ENCODE results near the gene COA1.

DNA sequence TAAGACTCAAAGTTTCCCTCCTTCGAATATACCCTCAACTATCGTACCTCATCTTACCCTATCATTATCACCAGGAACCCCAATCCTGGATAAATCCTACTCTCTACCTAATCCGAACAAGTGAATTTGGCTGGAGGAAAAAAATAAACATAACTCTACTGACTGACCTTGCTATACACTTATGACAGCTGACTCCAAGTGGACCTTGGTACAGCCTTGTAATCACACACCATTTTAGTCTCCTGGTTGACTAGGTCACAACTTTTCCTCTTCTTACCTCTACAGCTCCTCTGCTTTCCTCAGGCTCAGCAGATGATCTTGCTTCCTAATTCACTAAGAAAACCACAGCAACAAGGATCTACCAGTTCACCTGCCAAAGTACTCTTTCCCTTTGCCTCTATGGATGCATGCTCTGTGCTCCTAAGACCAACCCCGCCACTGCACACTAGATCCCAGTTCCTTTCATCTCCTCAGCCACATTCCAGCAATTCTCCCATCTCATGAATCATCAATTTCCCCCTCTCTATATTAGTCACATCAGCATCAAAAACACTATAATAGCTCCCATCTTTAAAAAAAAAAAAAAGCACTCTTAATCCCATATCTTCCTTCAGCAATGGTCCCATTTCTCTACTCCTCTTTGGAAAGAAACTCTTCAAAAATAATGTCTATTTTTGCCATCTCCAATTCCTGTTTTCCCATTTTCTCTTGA, 35.5 kb downstream of the COA1 start:
- TF ChIP-seq, protein P1, sequence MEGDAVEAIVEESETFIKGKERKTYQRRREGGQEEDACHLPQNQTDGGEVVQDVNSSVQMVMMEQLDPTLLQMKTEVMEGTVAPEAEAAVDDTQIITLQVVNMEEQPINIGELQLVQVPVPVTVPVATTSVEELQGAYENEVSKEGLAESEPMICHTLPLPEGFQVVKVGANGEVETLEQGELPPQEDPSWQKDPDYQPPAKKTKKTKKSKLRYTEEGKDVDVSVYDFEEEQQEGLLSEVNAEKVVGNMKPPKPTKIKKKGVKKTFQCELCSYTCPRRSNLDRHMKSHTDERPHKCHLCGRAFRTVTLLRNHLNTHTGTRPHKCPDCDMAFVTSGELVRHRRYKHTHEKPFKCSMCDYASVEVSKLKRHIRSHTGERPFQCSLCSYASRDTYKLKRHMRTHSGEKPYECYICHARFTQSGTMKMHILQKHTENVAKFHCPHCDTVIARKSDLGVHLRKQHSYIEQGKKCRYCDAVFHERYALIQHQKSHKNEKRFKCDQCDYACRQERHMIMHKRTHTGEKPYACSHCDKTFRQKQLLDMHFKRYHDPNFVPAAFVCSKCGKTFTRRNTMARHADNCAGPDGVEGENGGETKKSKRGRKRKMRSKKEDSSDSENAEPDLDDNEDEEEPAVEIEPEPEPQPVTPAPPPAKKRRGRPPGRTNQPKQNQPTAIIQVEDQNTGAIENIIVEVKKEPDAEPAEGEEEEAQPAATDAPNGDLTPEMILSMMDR (IDR thresholded peaks at IDR 0.05), result no peak
- TF ChIP-seq POLR2A (IDR thresholded peaks at IDR 0.05), result no peak

Data from ovary (tissue), 3 donors.